ENCODE data around the gene UAP1L1.
A peak's percentile ranks its signal among the peaks of the same experiment; 100 is the strongest.

Gene UAP1L1

DNA sequence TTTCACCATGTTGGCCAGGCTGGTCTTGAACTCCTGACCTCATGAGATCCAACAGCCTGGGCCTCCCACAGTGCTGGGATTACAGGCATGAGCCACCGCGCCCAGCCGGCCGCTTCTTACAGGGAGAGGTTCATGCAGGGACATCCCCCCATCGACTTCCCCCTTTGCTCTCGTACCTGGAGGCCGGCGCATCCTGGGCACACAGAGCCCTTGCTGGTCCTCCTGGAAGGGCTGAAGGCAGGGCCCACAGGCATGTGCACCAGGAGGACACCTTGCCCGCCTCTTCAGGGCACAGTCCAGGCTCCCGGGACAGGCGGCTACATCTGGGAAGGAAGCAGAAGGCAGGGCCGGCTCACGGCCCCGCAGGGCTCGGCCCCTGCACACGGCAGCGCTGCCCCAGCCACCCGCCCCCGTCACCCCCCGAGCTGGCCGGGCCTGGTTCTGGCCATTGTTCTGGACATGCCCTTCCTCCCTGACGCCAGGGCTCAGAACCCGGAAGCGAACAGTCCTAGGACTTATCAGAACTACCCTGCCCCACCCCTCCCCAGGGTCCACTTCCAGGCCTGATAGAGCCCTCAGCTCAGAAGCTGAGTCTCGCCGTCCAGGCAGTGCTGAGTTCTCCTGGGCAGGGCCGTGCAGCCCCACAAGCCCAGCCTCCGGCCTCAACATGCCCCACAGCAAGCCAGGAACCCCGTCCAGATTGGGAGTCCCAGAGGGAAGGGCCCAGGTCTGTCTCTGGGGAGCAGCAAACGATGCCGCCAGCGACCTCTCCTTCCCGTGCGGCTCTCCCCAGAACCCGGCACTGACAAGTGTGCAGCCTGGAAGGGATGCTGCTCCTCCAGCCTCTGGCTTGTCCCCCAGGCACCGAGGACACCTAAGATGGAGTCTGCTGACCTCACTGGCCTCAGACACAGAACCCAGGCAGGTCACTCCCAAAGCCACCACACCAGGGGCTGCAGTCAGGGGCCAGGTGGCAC, 34.3 kb upstream of the UAP1L1 start:
- DNase-seq, result no peak

DNA sequence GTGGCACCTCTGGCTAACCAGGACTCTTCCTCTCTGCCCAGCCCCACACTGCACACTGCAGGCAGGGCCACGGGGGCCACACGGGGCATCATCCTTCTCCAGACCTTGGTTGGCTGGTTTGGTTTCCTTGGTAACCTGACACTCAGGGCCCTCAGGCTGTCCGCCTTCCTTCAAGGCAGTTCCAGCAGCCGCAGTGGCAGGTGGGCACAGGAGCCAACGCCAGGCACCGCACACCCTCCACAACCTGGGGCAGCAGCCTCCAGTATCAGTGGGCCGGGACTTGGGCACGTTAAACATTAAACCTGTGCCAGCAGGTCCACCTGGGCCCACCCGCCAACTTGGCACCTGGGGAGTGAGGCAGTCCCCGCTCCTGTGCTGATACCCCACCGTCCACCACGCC, 33.3 kb upstream of the UAP1L1 start:
- no peak for DNase-seq

DNA sequence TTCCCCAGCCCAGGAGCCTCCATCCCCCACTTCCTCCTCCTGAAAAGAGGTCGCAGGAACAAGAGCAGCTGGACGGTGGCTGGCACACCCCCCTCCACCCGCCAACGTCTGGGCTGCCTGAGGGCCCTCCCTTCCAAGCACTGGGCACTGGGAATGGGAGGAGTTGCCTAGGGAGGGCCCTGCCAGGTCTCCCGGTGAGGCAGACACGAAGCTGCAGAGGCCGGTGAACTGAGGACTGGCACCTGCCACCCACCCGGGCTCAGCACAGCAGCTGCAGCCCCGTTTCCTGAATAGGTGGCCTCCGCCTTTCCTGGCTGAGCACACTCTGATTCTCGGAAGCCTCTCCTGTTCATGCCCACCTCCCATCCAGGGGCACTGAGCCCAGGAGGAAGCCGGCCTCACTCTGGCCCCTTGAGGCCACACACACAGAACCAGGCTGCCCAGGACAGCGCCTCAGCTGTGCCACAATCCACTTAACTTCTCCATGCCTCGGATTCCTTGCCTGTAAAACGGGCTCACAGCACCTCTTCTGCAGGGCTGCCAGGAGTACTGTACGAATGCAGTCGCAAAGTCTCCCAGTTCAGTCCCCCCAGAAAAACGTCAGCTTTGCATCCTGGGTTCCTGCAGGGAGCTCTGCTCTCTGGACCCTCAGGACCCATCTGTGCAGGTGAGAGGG, 32.7 kb upstream of the UAP1L1 start:
- DNase-seq, result no peak

DNA sequence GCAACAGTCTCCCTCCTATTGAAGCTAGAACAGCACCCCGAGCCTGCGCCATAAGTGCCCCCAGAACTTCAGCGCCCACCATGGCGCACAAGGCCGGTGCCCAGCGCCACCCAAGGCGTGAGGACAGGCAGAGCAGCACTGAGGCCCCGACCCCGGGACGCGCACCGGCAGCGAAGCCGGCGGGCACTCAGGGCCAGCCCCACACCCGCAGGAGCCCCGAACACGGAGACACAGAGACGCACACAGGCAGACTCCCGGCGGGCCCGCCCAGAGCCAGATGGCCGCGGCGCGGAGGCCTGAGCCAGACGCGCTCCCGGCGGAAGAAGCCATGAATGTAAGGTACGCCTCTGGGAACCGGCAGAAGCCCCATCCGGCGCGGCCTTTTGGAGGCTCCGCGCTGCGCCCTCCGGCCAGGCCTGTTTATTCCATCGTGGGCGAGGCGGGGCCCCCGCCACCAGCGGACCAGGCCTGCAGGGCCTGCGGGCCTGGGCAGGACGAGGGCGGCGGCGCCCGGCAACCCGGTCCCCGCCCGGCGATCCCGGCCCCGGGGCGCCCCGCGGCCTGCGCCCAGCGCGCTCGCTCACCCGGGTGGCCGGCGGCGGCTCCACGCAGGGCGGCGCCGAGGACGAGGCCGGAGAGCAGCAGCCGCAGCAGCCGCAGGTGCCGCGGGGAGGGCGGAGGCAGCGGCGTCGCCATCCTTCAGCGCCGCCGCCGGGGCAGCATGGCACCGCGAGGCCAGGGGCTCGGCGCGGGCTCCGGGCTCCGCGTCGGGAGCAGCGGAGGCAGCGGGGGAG, 31.8 kb upstream of the UAP1L1 start:
- no peak for DNase-seq

DNA sequence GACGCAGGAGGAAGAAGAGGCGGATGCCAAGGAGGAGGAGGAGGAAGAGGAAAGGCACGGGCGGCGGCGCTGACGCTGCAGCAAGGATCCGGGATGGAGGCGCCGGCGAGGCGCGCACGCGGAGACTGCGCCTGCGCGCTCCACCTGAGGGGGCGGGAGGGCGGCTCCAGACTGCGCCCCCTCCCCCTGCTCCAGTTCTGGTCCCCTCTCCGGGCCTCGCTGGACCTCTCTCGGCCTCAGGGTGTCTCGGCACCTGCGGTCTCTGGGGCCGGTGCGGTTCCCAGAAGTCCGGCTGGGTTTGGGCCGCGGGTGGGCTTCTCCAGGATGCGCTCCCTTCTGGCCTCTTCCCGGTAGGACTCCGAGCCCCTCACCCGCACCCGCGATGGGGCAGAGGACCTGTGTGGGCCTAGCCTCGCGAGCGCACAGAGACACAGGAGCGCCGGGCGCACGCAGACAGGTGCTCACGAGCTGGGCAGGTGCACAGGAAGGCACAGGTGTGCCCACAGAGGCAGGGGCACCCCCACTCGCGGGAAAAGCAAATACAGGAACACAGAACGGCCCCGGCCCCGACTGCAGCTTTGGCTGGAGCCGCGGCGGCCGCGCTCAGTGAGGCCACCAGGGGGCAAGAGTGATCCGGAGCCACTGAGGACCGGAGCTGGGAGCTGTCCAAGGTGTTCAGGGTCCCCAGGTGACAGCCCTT, 31.1 kb upstream of the UAP1L1 start, which contains the start of gene NPDC1:
NPDC1 (minus strand) TSS at position 90 of the 700 bp plus-strand sequence. CDS start 188 bp downstream, outside the sequence.
- DNase-seq, result peak; percentile 91

DNA sequence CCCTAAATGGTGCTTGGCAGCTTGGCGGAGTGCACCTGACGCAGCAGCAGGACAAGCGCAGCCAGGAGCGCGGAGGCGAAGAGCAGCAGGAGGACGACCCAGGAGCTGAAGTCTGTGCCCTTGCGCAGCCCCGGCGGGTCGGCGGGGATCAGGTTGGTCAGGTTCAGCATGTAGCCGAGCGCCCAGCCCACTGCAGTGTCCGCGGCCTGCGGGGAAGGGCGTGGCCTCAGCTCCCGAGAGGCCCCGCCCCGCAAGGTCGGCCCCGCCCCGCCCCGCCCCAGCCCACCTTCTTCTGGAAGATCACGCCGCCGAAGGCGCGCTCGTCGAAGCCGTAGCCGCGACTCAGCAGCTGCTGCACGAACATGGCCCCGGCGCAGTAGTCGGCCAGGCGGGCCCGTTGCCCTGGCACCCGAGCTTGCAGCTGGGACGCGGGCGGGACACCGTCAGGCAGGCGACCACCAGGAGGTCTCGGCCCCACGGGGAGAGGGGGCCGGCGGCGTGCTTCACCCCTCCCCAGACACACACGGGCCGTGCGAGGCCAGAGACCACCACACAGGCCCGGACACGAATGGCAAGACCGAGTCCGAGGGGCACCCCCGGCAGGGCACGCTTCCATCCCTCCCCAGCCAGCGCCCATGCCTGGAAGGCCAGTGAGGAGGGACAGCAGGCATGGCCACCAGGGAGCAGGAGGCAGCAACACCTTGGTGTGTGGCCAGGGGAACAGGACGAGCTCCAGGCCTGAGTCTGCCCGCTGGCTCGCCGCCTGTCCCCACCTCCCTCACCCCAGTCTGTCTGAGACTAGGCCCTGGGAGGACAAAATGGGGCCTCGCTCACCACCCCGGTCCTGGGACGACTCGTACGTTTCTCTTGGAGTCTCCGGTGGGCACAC, 28.4 kb upstream of the UAP1L1 start:
- no peak for DNase-seq

DNA sequence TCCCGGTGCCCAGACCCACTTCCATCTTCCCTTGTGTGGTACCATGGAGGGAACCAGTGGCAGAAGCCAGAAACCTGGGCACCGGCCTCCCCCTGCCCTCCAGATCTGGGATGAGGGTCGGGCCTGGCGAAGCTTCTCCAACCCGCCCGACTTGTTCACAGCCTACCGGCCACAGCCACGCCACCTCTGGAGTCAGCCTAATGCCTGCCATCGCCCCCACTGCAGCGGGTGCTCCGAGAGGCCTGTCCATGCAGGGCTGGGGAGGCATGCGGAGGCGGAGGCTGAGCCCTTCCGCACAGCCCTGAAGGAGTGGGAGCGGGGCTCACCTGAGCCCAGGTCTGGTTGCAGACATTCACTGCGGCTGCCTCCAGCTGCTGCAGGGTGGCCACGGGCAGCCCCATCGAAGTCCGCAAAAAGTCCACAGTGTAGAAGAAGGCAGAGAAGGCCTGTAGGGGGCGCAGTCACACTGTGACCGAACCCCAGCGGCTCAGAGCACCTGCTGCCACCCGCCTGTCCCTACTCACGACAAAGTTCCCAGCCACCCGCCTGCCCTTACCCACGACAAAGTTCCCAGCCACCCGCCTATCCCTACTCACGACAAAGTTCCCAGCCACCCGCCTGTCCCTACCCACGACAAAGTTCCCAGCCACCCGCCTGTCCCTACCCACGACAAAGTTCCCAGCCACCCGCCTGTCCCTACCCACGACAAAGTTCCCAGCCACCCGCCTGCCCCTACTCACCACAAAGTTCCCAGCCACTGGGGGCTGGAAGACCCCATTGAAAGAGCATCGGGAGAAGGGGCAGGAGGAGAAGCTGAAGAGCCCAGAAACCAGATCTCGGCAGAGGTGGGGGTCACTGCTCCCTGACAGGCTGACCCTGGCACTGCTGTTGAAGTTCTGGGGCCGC, 27.5 kb upstream of the UAP1L1 start:
- no peak for DNase-seq

DNA sequence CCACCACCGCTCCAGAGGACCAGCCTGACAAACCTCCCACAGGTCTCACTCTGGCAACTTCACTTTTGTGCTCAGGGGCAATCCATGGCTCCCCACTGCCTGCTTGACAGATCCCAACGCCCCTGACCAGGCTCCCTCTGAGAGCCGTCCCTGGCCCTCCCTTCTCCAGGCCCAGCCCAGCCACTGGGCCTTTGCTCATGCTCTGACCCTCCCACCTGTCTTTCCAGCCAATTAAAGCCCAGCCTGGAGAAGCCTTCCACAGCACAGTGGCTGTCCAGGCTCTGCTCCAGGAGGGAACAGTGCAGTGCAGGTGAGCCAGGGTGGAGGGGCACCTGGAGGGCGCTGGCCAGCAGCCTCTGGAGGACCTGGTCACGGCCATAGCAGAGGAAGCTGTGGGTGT, 26.7 kb upstream of the UAP1L1 start:
- DNase-seq, result no peak

DNA sequence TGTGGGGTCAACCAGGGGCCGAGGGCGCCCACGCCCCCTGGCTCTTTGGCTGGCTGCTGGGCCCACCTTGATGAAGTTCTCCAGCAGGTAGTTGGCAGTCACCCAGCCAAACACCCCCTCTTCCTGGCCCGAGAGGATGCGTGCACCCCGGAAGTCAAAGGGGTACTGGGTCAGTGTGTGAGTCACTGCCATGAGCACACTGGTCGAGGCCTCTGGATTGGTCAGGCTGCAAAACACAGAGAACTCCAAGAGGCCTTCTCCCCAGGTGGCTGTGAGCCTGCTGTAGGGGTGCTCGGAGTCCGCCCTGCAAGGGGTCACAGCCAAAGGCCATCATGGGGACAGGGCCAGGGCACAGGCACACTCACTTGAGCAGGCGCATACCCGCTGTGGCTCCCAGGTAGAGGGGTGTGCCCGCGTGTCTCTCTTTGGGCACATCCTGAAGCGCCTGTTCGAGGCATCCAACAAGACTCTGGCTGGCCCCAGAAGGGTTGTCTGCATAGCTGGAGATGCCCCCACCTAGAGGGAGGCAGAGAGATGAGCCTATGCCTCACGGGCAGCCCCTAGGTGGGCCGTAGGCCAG, 26.1 kb upstream of the UAP1L1 start:
- DNase-seq, result no peak

DNA sequence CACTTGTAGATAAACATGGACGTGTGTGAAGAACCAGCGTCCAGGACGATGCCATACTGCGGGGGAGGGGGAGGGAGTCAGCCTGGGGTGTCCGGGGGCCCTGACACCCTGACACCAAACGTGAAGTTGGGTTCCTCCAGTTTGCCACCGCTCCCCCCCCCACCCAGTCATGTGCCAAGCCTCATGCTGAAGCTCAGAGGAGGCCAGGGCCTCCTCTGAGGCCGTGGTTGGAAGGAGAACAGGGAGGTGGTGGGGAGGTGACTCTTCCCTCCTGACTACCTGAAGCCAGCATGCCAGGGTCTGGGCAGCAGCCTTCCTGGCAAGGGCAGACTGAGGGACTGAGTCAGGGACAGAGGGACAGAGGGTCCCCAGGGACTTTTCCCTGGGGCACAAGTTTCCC, 25.0 kb upstream of the UAP1L1 start:
- DNase-seq, result no peak

DNA sequence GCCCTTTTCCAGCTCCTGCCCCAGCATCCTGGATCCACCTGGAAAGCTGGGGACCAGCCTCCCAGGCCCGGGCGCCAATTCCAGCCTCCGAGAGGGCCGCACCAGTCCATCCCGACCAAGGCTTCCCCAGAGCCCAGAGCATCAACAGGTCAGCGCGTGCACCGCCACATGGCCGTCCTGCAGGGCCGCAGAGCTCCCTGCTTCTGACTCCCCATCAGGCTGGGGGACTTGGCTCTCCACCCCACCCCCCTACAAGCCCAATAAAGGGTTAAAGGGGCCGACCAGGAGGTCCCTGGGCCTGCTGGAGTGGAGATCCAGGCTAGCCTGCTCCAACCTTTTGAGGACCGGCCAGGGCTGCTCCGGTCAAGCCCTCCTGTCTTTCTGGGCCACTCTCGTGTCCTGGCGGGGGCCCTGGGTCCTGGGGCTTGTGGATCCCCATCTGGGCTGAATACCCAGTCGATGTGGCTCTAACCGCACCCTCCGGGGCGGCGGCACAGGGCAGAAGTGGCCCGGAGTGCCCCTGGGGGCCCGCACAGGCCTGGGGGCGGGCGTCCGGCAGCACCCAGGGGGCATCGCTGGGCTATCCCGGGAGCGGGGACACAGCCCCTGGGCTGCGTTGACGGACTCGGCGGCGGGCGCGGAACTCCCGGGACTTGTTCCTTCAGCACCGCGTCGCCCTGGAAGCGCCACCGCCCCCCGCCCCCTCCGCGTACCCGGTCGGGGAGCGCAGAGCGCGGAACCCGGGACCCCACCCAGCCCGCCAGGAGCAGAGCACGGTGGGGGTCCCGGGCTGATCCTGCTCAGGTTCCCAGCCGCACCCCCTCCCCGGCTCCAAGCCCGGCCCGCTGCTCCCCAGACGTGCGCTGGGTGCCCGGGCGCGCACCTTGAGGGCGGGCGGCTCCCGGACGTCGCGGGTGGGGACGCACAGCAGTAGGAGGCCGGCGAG, 24.0 kb upstream of the UAP1L1 start:
- DNase-seq, result no peak

DNA sequence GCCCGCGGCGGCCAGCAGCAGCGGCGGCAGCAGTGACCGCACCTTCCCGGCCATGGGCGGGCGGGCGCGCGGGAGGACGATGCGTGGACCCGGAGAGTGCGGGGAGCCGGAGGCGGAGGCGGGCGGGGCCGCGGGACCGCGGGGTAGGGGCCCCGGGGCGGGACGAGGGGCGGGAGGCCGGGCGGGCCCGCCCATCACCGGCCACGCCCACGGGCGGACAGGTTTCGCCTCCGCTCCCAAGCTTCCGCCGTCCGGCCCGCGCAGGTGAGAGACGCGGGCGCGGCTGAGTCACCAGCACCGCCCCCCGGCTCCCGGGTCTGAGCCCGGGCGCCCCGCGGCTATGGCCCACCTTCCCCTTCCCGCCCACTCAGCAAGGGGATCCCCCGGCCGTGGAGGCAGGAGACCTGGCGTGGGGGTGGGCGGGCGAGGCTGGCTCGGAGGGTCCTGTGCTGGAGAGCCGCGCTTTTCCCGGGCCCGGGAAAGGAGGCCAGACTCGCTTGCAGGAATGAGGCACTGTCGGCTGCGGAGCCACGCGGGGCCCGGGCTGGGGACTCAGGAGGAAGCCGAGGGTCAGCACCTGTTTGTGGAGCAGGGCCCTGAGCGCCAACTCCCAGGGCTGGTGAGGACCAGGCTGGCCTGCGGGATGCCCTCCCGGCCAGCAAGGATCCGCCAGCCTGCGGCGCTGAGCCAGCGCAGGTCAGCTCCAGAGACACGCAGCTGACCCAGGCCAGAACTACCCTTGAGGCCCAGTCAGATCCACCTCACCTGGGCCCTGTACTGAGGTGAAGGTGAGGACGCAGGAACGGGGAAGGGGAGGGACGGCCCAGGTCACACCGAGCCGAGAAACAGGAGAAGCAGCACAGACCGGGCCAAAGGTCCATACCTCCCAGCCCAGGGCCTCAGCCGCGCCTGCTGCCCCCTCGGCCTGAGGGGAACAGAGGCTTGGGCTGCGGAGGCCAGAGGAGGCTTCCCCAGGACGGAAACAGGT, 23.1 kb upstream of the UAP1L1 start, which contains the start of gene ENTPD2:
ENTPD2 (minus strand) TSS at position 118 of the 988 bp plus-strand sequence; CDS start at position 54, 64 bp downstream.
- no peak for DNase-seq

DNA sequence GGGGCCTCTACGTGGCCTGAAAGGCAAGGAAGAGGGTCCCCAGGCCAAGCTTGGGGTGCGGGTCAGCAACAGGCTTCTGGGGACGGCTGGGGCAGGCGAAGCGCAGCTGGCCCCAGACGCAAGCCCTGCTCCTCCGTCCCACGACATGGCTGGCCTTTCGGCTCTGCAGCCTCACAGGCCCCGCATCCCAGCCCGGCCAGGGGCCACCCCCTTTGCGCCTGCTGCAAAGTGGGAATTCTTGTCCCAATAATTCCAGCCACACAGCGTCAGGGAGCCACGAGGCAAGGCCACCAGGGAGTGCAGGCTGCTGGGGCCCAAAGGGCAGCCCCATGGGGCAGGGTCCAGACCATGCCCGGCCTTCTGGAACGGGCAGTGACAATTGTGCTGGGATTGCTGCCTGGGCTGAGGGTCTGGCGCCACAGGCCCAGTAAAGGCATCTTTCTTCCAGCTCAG, 22.4 kb upstream of the UAP1L1 start:
- DNase-seq, result no peak

DNA sequence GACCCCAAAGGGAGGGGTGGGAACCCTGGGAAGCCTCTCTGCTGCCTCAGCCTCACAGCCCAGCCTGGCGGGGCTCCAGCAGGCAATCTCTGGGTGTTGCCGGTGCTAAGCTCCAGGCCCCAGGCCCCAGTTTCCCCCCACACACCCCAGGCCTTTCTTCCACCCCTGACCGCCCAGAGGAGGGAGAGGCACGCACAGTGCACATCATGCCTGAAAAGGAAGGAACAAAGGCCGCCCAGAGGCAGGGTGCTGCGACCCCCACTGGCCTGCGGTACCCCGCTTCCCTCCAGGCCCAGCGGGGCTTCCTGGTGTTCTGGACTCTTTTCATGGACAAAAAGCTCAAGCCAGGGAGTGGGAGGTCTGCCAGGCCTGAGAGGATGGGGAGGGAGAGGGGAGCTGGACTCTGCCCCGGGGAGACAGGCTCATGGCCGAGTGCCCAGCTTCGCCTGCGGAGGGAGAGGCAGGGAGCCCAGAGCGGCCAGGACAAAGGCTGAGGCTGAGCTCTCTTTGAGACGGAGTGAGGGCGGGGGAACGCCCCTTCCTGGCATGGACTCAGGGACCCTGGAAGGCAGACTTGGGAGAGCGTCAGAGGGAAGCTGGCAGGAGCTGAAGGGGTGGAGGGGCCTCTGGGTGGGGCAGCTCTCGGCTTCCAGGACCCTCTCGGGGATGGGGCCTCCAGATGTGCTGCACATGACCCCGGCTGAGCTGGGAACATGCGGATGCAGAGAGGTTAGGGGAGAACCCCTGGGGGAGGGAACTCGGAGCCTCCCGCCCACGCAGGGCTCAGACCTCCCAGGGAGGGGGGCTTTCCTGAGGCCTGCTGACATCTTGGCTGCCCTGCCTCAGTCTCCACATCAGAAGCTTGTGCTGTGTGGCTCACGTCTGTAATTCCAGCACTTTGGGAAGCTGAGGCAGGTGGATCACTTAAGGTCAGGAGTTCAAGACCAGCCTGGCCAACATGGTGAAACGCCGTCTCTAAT, 21.6 kb upstream of the UAP1L1 start:
- no peak for DNase-seq

DNA sequence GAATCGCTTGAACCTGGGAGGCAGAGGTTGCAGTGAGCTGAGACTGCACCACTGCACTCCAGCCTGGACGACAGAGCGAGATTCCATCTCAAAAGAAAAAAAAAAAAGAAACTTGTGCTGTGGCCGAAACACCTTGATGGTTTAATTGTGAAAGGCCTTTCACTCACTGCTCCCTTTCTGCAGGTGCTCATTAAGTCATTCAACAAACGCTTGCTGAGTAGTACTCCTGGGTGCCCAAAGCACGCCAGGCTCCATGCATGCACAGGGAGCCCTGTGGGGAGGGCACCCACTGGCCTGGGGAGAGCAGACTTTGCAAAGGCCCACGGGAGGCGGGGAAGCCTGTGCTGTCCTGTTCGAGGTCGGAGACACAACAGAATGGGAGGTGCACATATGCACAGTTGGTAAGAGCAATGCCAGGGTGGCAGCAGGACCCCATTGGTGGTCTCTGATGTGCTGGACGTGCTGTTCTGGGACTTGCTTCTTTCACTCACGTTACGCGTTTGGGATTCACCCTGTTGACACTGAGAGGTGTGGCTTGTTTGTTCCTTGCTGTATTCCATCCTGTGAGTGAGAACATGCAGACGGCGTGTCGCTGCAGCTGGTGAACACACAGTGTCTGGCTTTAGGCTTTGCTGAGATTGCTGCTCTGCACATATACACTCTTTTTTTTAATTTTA, 20.4 kb upstream of the UAP1L1 start:
- DNase-seq, result no peak

Measured in activated CD8-positive, alpha-beta memory T cell treated with anti-CD3 and anti-CD28 coated beads for 24 hours (primary cell).